8988T (cell line): ENCODE measurements around the gene PLCXD1.
"Not testable (repeated sequence)": the region's sequence is repeated elsewhere in the genome, so short reads cannot be mapped to it uniquely, and the experiment has no call there.

Experiments
- DNase-seq: peaks from one replicate; pipeline ENCODE4 v3.0.0; 2011

Gene PLCXD1

GRCh38 chrX:295136-295535 is 14.0 kb downstream of the PLCXD1 start:
- no peak for DNase-seq

GRCh38 chrX:298993-299392 is 17.8 kb downstream of the PLCXD1 start:
- DNase-seq = no peak

GRCh38 chrX:300334-300733 is 19.2 kb downstream of the PLCXD1 start:
- no peak for DNase-seq

GRCh38 chrX:302975-303374 is 21.8 kb downstream of the PLCXD1 start:
- no peak for DNase-seq

GRCh38 chrX:305781-306613 is 24.8 kb downstream of the PLCXD1 start:
- DNase-seq = not testable (repeated sequence)

GRCh38 chrX:306614-307251 is 25.6 kb downstream of the PLCXD1 start:
- not testable (repeated sequence) for DNase-seq

GRCh38 chrX:307261-308111 is 26.3 kb downstream of the PLCXD1 start:
- no peak for DNase-seq

GRCh38 chrX:308821-309520 is 27.8 kb downstream of the PLCXD1 start:
- no peak for DNase-seq

- DNase-seq = no peak
Measured at GRCh38 chrX:310621-311155, 29.5 kb downstream of the PLCXD1 start.

- DNase-seq = no peak
Measured at GRCh38 chrX:311156-312129, 30.3 kb downstream of the PLCXD1 start.

GRCh38 chrX:312621-313331 is 31.6 kb downstream of the PLCXD1 start:
- DNase-seq = no peak

GRCh38 chrX:313546-313945 is 32.4 kb downstream of the PLCXD1 start:
- no peak for DNase-seq

- no peak for DNase-seq
Measured at GRCh38 chrX:314049-314448, 32.9 kb downstream of the PLCXD1 start.

- no peak for DNase-seq
Measured at GRCh38 chrX:314781-315595, 33.8 kb downstream of the PLCXD1 start.

- DNase-seq = no peak
Measured at GRCh38 chrX:316351-317325, 35.5 kb downstream of the PLCXD1 start.

GRCh38 chrX:317424-318067 is 36.4 kb downstream of the PLCXD1 start:
- DNase-seq = peak; percentile 78

- DNase-seq = peak; percentile 88
Measured at GRCh38 chrX:318068-318738, 37.0 kb downstream of the PLCXD1 start.
